HG03575 (cell line): Measurements from ENCODE around the gene SAMD10.
"Not testable (repeated sequence)": the region's sequence is repeated elsewhere in the genome, so short reads cannot be mapped to it uniquely, and the experiment has no call there.

ENCODE experiments used
- ATAC-seq: cut with Tn5 transposase; IDR thresholded peaks from one replicate; pipeline ENCODE4 v1.9.1; 2021; ENCODE audit not compliant: unreplicated experiment, insufficient number of reproducible peaks, low FRiP score; ENCODE audit errors: extremely low read depth

The SAMD10 gene

DNA sequence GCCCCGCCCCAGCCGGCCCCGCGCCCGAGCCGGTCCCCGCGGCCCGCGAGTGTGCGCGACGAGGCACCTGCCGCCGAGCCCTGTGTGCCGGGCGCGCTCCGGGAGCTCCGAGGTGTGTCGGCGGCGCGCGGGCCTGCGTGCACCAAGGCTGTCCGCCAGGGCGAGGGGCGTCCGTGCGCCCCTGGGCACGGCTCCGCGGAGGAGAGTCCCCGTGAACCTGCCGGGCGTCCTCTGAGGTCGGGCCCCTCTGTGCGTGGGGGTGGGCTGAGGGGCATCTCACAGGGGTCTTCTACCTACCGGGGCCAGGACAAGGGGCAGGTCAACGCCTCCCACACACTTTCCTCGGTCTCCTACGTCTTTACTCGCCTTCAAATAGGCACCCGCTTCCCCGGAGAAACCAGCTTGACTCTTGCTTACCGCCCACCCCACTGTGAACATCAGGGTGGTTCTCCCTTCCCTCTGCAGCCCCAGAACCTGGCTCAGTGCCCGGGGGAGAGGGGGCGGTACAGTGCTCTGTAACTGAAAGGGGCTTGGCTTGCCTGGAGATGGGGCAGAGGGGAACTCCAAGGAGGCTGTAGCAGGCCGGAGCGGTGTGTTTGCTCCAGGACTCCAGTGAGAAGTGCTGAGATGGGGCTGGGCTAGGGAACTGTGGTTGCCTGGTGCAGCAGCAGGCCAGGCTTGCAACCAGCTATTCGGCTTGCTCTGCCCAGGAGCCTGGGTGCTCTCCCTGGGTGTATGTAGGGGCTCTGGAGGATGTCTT, at the start of gene SAMD10:
TSS of gene SAMD10 (minus strand) at position 86 of the 760 bp plus-strand sequence. CDS start 175 bp downstream, outside the sequence.
- no peak for ATAC-seq

GRCh38 chr20:64027981-64028685, 48.7 kb upstream of the SAMD10 start:
- ATAC-seq = no peak

DNA sequence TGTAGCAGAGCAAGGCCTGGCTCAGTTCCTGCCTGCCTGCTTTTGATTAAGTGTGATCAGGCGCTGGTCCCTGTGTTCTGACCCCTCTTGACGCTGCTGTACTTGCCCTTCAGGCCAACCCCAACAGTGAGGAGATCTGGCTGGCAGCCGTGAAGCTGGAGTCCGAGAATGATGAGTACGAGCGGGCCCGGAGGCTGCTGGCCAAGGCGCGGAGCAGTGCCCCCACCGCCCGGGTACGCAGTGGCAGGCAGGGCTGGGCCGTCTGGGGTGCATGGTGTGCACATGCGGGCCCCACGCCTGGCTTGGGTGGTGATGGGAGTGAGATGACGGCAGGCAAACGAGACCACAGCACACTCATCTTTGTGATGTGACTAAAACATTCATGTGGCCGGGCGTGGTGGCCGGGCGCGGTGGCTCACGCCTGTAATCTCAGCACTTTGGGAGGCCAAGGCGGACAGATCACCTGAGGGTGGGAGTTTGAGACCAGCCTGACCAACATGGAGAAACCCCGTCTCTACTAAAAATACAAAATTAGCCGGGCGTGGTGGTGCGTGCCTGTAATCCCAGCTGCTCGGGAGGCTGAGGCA, 46.5 kb upstream of the SAMD10 start:
- ATAC-seq = no peak

DNA sequence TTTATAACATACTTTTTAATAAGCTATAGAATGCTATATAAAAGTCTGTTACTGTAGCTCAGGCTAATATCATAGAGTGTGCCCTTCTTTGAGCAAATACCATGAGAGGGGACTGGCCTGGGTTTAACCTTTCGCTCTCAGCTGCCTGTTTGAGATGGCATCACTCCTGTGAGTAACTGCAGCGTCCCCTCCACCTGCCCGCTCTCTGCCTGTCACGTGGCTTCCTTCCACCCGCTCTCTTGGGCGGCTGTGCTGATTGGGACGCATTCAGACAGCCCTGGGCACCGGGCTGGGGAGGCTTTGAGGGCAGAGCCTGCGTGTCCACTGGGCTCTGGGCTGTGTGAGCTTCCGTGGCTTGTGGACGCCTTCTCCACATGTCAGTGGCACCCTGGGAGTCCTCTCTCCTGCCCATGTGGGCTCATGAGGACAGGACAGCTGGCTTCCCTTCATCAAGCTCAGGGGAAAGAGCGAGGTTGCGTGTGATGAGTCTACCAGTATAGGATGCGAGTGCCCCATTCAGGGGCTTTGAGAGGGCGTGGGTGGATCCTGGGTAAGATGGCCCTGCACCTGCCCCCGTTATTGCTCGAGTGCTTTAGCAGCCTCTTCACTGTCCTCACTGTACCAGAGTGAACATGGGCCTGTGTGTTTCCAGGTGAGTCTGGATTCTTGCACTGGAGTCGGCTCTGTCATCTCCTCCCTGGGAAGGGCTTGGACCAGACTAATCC, 45.8 kb upstream of the SAMD10 start:
- ATAC-seq = no peak

DNA sequence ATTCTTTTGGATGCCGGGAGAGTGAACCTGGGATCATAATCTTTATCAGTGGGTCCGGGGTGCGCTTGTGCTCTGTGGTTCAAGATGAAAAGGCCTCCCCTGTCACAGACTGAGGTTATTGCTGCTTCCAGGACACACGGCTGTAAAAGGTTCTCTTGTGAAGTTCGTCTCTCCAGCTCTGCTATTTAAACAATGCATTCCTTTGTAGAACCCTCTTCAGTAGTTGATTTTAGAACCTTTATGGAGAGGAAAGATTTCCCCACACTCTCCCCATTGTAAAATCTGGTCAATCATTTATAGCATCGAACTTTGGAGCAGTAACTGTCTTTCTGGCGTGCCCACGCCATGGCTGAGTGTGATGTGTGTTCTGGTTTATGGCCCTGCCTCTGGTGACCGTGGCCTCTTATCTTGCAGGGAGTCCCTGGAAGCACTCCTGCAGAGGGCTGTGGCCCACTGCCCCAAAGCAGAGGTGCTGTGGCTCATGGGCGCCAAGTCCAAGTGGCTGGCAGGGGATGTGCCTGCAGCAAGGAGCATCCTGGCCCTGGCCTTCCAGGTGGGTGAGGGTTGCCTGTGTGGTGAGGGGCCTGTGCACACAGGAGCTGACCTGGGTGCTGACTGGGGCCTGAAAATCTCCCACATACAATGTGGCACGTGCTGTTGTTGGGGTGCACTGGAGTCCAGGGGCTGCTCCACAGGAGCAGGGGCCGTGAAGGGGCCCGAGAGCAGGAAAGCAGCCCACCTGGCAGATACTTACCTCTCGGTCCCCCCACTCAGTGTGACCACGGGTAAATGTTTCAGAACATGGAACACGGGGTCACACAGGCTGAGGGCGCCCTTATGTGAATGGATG, 44.9 kb upstream of the SAMD10 start:
- no peak for ATAC-seq

DNA sequence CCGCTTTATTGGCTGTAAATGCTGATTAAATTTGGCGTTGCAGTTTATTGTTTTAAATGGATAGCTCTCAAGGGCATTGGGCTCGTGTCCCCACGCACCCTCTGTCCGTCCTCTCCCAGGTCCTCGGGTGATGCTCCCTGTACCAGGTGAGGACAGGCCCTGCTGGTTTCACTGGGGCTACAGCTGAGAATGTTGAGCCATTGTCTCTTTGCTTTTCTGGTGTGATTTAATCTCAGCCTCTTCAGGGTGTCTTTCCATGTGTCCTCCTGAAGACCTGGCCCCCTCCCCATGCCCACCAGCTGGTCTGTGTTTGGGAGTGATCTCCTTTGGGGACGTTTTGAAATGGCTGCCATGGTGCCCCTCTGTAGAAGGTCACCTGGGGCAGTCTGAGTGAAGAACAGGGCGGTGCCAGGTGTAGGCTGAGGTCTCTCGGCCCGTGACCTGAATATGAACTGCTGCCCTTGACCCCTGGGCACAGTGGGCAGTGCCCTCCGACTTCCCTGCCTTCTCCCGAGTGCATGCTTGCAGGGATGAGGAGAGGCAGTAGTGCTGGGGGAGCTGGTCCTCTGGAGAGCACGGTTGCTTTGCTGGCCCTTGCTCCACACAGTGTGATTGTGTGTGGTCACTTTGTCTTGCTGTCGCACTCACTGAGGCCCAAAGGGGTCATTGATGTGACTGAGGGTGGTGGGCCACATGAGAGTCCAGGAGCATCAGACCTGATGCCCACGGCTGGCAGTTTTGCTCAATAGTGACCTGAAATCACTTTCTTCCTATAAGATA, 44.1 kb upstream of the SAMD10 start:
- ATAC-seq = no peak

GRCh38 chr20:64022671-64023360, 43.4 kb upstream of the SAMD10 start:
- ATAC-seq = no peak

GRCh38 chr20:64021124-64021975, 41.9 kb upstream of the SAMD10 start:
- no peak for ATAC-seq

GRCh38 chr20:64015635-64016034, 36.2 kb upstream of the SAMD10 start:
- ATAC-seq = no peak

GRCh38 chr20:64012385-64013154, 33.1 kb upstream of the SAMD10 start:
- ATAC-seq = not testable (repeated sequence)

DNA sequence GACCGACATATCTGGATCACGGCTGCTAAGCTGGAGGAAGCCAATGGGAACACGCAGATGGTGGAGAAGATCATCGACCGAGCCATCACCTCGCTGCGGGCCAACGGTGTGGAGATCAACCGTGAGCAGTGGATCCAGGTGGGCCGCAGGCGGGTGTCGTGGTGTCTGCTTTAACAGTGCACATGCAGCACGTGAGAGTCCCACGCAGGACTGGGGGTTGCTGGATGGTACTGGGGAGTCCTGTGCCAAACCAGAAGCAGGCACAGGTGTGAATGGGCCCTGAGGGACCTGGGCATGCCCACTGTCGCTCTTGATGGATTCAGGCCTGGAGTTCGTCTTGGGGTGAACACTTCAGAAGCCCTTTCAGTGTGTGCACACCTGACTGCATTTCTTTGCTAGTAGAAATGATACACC, 31.9 kb upstream of the SAMD10 start:
- no peak for ATAC-seq

- no peak for ATAC-seq
Measured at GRCh38 chr20:64010711-64011237, 31.3 kb upstream of the SAMD10 start.

GRCh38 chr20:64009811-64010387, 30.5 kb upstream of the SAMD10 start:
- ATAC-seq = no peak

DNA sequence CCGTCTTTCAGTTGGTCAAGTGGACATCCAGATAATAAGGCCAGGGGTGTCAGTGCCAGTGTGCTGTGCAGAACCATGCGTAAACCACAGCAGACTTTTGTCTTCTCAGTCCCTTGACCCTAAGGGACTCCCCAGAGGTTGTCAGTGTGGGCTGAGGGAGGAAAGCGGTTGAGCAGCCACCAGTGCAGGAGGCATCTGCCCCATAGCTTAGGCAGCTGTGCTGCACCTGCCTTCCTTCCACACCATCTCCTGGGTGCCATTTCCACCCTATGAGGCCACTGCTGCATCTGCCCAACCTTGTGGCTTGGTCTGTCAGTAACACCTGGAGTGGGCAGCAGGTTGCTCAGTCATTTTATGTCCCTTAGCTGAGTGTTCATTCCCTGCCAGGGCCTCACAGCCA, 27.5 kb upstream of the SAMD10 start:
- no peak for ATAC-seq

DNA sequence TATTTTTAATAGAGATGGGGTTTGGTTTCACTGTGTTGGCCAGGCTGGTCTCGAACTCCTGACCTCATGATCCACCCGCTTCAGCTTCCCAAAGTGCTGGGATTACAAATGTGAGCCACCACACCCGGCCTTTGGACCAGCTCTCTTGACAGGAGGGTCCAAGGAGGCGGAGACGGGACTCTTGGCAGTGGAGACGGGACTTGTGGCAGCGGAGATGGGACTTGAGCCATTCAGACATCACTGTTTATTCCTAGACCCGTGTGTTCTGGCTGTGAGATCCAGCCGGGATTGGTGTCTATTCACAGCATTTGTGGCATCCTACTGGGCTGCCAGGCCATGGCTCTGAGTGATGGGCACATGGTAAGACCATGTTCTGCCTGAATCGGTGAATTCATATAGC, 27.0 kb upstream of the SAMD10 start:
- ATAC-seq = no peak
